PC-9 (cell line): ENCODE data around the gene C2CD2. TPM values are rescaled to one million over a fixed set of nuclear protein-coding genes. Genes with fewer than 3 reads are reported as not detected.

Source experiments
- BruUV-seq: library from RNA; stranded (reverse); fragments of 400-500 nt; replicated peaks from 2 replicates; lab custom pipeline; 2021; lab: Mats Ljungman, UMichigan
- CTCF ChIA-PET: fragments of 300-600 bp; sonication (Branson Sonifier 250); formaldehyde crosslinking; loops from one replicate; lab custom pipeline; 2022; ENCODE audit warnings: antibody characterized with exemption; lab: Charles Lee
- POLR2A ChIA-PET: fragments of 300-600 bp; sonication (Branson Sonifier 250); formaldehyde crosslinking; loops from one replicate; lab custom pipeline; 2022; ENCODE audit warnings: antibody characterized with exemption; ENCODE audit not compliant: unreplicated experiment; lab: Charles Lee
- DNase-seq, 2 experiments: peaks; one replicate each; pipeline versions ENCODE4 v3.0.0 to v3.0.0-alpha.2; 2015 to 2022; ENCODE audit warnings: mixed read lengths in 1 of 2
- H2AFZ ChIP-seq: fragments of 200-600 bp; sonication (generic); 2 replicates; pipeline ENCODE4 v1.8.1; 2017; ENCODE audit warnings: antibody characterized with exemption
- H3F3A ChIP-seq: fragments of 200-600 bp; sonication (generic); 2 replicates; pipeline ENCODE4 v1.8.1; 2017; ENCODE audit warnings: antibody characterized with exemption, mild to moderate bottlenecking, low read depth; ENCODE audit not compliant: insufficient read depth
- H3K27ac ChIP-seq: fragments of 200-600 bp; sonication (generic); 2 replicates; pipeline ENCODE4 v1.6.1; 2016; ENCODE audit warnings: mixed run types
- H3K27me3 ChIP-seq: fragments of 200-600 bp; sonication (generic); 2 replicates; pipeline ENCODE4 v1.6.1; 2016; ENCODE audit warnings: low read depth, mixed run types; ENCODE audit not compliant: insufficient read depth
- H3K36me3 ChIP-seq: fragments of 200-600 bp; sonication (generic); 2 replicates; pipeline ENCODE4 v1.6.1; 2016; ENCODE audit warnings: low read depth, mixed run types
- H3K4me1 ChIP-seq: fragments of 200-600 bp; sonication (generic); replicated peaks from 2 replicates; pipeline ENCODE4 v1.6.1; 2016; ENCODE audit warnings: mixed run types; ENCODE audit not compliant: insufficient read depth
- H3K4me2 ChIP-seq: fragments of 200-600 bp; sonication (generic); 2 replicates; pipeline ENCODE4 v1.6.1; 2017; ENCODE audit warnings: mixed run types
- H3K4me3 ChIP-seq: fragments of 200-600 bp; sonication (generic); 2 replicates; pipeline ENCODE4 v1.6.1; 2016; ENCODE audit warnings: mixed run types
- H3K79me2 ChIP-seq: fragments of 200-600 bp; sonication (generic); 2 replicates; pipeline ENCODE4 v1.6.1; 2017; ENCODE audit warnings: low read depth, mixed run types
- H3K9me2 ChIP-seq: fragments of 200-600 bp; sonication (generic); 2 replicates; pipeline ENCODE4 v1.8.1; 2017; ENCODE audit warnings: mild to moderate bottlenecking; ENCODE audit not compliant: insufficient read depth
- H3K9me3 ChIP-seq: fragments of 200-600 bp; sonication (generic); 2 replicates; pipeline ENCODE4 v1.8.1; 2016; ENCODE audit warnings: low read depth; ENCODE audit not compliant: insufficient read depth
- H4K20me1 ChIP-seq: fragments of 200-600 bp; sonication (generic); 2 replicates; pipeline ENCODE4 v1.8.1; 2017; ENCODE audit not compliant: insufficient read depth
- CTCF ChIP-seq: fragments of 200-600 bp; sonication (generic); conservative IDR thresholded peaks from 2 replicates; pipeline ENCODE4 v1.6.1; 2017; ENCODE audit warnings: mixed run types, antibody characterized with exemption, mild to moderate bottlenecking, moderate library complexity
- EZH2 ChIP-seq: fragments of 200-600 bp; sonication (generic); IDR thresholded peaks from 2 replicates; pipeline ENCODE4 v1.8.0; 2017; ENCODE audit warnings: antibody characterized with exemption, low read depth
- intact Hi-C: fragments of 100-400 bp; cut with micrococcal nuclease; formaldehyde crosslinking; loops from one replicate; pipeline ENCODE4 v1.10.0; 2022; ENCODE audit not compliant: unreplicated experiment
- total RNA-seq: library from RNA; stranded (reverse); gene quantifications from 2 replicates; pipeline ENCODE4 v1.2.3, GENCODE V29; 2021

The C2CD2 gene
- total RNA-seq, 1 experiment from 2014 or later: 26.8 TPM

GRCh38 chr21:41918561-41919358 is 35.1 kb downstream of the C2CD2 start:
- Histone ChIP-seq H3K4me1 (no peaks in the 10 kb centered on the region), H3K27ac (no peak overlapping the region), H3K79me2 (no peaks in the 10 kb centered on the region), H3F3A (no peaks in the 10 kb centered on the region), H2AFZ (no peak overlapping the region), H3K4me2 (no peak overlapping the region), H3K27me3 (no peaks in the 10 kb centered on the region), H3K36me3 (no peaks in the 10 kb centered on the region), H3K9me3 (no peaks in the 10 kb centered on the region), H3K9me2 (no peaks in the 10 kb centered on the region), H3K4me3 (no peak overlapping the region), H4K20me1 (no peaks in the 10 kb centered on the region)
- ChIA-PET CTCF (no interaction called here), POLR2A (interaction anchor here (0.6 kb wide), 1 partner anchor 686 kb away, joined by 9 read pairs; no protein-coding TSS in a partner anchor)
- TF ChIP-seq CTCF (no peak), EZH2 (no peak)
- no peak for DNase-seq
- intact Hi-C loops: no loop called here
- no TSS peak for BruUV-seq

- BruUV-seq: no TSS peak
- Histone ChIP-seq H3F3A (no peaks in the 10 kb centered on the region), H3K27me3 (no peaks in the 10 kb centered on the region), H3K79me2 (no peaks in the 10 kb centered on the region), H3K9me2 (no peaks in the 10 kb centered on the region), H3K4me3 (no peak overlapping the region), H3K36me3 (no peaks in the 10 kb centered on the region), H3K4me2 (no peak overlapping the region), H3K4me1 (no peaks in the 10 kb centered on the region), H3K27ac (no peak overlapping the region), H2AFZ (no peak overlapping the region), H3K9me3 (no peaks in the 10 kb centered on the region), H4K20me1 (no peaks in the 10 kb centered on the region)
- TF ChIP-seq CTCF: no peak
- no peak for TF ChIP-seq EZH2
- DNase-seq: no peak
- CTCF ChIA-PET: no interaction called here
- POLR2A ChIA-PET: no interaction called here
- intact Hi-C loops: no loop called here
These were observed 36.3 kb downstream of the C2CD2 start for GRCh38 chr21:41917531-41917930.

GRCh38 chr21:41916888-41917433 is 36.9 kb downstream of the C2CD2 start:
- POLR2A ChIA-PET: no interaction called here
- H3K4me1 ChIP-seq: no peaks in the 10 kb centered on the region
- intact Hi-C loops: no loop called here
- H3F3A ChIP-seq: no peaks in the 10 kb centered on the region
- no peaks in the 10 kb centered on the region for H3K9me2 ChIP-seq
- H3K27me3 ChIP-seq: no peaks in the 10 kb centered on the region
- no peak overlapping the region for H3K27ac ChIP-seq
- DNase-seq: no peak
- no peaks in the 10 kb centered on the region for H3K36me3 ChIP-seq
- BruUV-seq: no TSS peak
- TF ChIP-seq CTCF (no peak), EZH2 (no peak)
- no peak overlapping the region for H3K4me3 ChIP-seq
- CTCF ChIA-PET: no interaction called here
- H3K4me2 ChIP-seq: no peak overlapping the region
- H3K9me3 ChIP-seq: no peaks in the 10 kb centered on the region
- no peaks in the 10 kb centered on the region for H4K20me1 ChIP-seq
- no peaks in the 10 kb centered on the region for H3K79me2 ChIP-seq
- H2AFZ ChIP-seq: no peak overlapping the region
